HepG2 (cell line): ENCODE measurements around the gene HEMK1. TPM values are rescaled to one million over a fixed set of nuclear protein-coding genes. Genes with fewer than 3 reads are reported as not detected.

Source experiments
- ARID5B ChIP-seq: IDR thresholded peaks from 2 replicates; pipeline ENCODE4 v1.4.0; 2020; ENCODE audit warnings: mild to moderate bottlenecking, missing genetic modification reagents
- CEBPG ChIP-seq: IDR thresholded peaks from 2 replicates; pipeline ENCODE4 v1.6.1; 2016
- FIP1L1 ChIP-seq: fragments of 200-400 bp; formaldehyde crosslinking; IDR thresholded peaks from 2 replicates; pipeline ENCODE4 v1.6.1; 2018; ENCODE audit warnings: low read depth, mild to moderate bottlenecking, low read length, moderate library complexity, borderline replicate concordance; ENCODE audit not compliant: insufficient read depth
- GMEB1 ChIP-seq: sonication (generic); formaldehyde crosslinking; IDR thresholded peaks from 2 replicates; pipeline ENCODE4 v1.5.1; 2020; ENCODE audit warnings: missing genetic modification reagents, mild to moderate bottlenecking, borderline replicate concordance
- HNF4A ChIP-seq: sonication (generic); formaldehyde crosslinking; IDR thresholded peaks from 2 replicates; pipeline ENCODE4 v1.4.0; 2020; ENCODE audit warnings: missing genetic modification reagents
- RBAK ChIP-seq: sonication (generic); formaldehyde crosslinking; IDR thresholded peaks from 2 replicates; pipeline ENCODE4 v1.5.1; 2020; ENCODE audit warnings: mild to moderate bottlenecking, missing genetic modification reagents
- TFDP1 ChIP-seq: IDR thresholded peaks from 2 replicates; pipeline ENCODE4 v1.6.1; 2016; ENCODE audit warnings: missing compliant biosample characterization, missing genetic modification reagents, borderline replicate concordance
- TOE1 ChIP-seq: sonication (generic); formaldehyde crosslinking; IDR thresholded peaks from 2 replicates; pipeline ENCODE4 v1.4.0; 2020; ENCODE audit warnings: mild to moderate bottlenecking, missing genetic modification reagents
- ZFY ChIP-seq: sonication (generic); formaldehyde crosslinking; IDR thresholded peaks from 2 replicates; pipeline ENCODE4 v1.4.0; 2020; ENCODE audit warnings: missing genetic modification reagents
- ZMYM4 ChIP-seq: sonication (generic); formaldehyde crosslinking; IDR thresholded peaks from 2 replicates; pipeline ENCODE4 v1.8.1; 2023; ENCODE audit warnings: mild to moderate bottlenecking, missing genetic modification reagents
- ZNF10 ChIP-seq: sonication (generic); formaldehyde crosslinking; IDR thresholded peaks from 2 replicates; pipeline ENCODE4 v1.4.0; 2020; ENCODE audit warnings: mild to moderate bottlenecking, low read depth, missing genetic modification reagents, borderline replicate concordance
- ZNF20 ChIP-seq: sonication (generic); formaldehyde crosslinking; IDR thresholded peaks from 2 replicates; pipeline ENCODE4 v1.4.0; 2020; ENCODE audit warnings: mild to moderate bottlenecking, moderate library complexity, missing genetic modification reagents
- ZNF441 ChIP-seq: sonication (generic); formaldehyde crosslinking; IDR thresholded peaks from 2 replicates; pipeline ENCODE4 v1.7.0; 2021; ENCODE audit warnings: missing genetic modification reagents, borderline replicate concordance
- ZNF83 ChIP-seq: sonication (generic); formaldehyde crosslinking; IDR thresholded peaks from 2 replicates; pipeline ENCODE4 v1.4.0; 2020; ENCODE audit warnings: missing genetic modification reagents, mild to moderate bottlenecking, borderline replicate concordance
- ZSCAN30 ChIP-seq: sonication (generic); formaldehyde crosslinking; IDR thresholded peaks from 2 replicates; pipeline ENCODE4 v1.5.0; 2020; ENCODE audit warnings: mild to moderate bottlenecking, missing genetic modification reagents
- polyA plus RNA-seq, 8 experiments: library from polyadenylated mRNA; depleted of rRNA in 3 of 8; stranded (reverse) in 7 of 8; unstranded in 1 of 8; fragments of >200 nt; fragmentation: Illumina TruSeq in 4 of 8; extraction: Trizol in 4 of 8; gene quantifications; 2 replicates each; pipeline versions ENCODE4 v1.2.1 to v1.2.3, GENCODE V29; 2011 to 2016; ENCODE audit warnings: low read depth in 4 of 8, missing spikeins in 1 of 8, mixed read lengths in 1 of 8; ENCODE audit not compliant: insufficient read depth in 1 of 8
- total RNA-seq, 5 experiments: library from RNA; depleted of rRNA; stranded (reverse); fragments of >200 nt; fragmentation: Illumina TruSeq; extraction: Trizol; gene quantifications; 2 replicates each; pipeline ENCODE4 v1.2.3, GENCODE V29; 2016; ENCODE audit warnings: low read depth in 1 of 5
- TF ChIP-seq, protein P1 (sequence below): sonication (generic); formaldehyde crosslinking; IDR thresholded peaks from 2 replicates; pipeline ENCODE4 v1.5.1; 2020; ENCODE audit warnings: missing genetic modification reagents, mild to moderate bottlenecking, borderline replicate concordance
- TF ChIP-seq, protein P2 (sequence below): IDR thresholded peaks from 2 replicates; pipeline ENCODE4 v1.6.1; 2016

Gene HEMK1
- total and polyA plus RNA-seq, 2 of the 13 experiments (the other 11 are each of a cell fraction or from before 2014, with no cell fraction given), result 9.8 to 12.6 TPM

DNA sequence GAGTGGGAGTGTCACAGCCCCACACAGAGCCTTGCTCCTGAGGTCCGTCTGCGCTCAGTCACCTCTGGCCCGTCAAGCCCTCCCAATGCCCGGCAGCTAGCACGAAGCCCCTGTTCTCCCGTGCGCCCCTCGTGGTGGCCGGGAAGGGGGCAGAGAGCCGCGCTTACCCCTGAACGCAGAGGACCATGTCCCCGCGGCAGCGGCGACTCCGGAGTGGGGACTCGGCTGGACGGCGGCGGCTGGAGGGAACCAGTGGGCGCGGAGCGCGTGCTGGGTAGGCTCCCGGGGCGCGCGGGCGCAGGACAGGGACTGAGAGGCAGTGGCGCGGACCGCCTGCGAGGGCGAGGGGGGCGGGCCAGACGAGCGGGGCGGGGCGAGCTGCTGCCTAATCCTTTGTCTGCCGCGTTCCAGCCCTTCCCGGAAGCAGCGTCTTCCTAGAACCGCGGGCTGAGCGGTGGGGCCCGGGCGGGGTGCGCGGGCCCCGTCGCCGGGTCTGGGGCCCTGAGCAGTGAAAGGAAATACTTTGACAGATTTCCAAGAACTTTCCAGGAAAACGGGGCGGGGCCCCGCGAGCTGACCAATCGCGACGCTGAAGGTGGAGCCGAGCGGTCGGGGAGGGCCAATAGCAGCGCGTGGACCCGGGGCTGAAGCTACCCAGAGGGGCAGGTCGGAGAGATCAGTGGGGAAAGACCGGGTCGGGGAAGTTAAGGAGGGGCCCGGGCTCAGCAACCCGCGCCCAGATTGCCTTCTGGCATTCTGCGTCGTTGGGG, 42.3 kb downstream of the HEMK1 start, which contains the start of gene CISH (continued):
- TF ChIP-seq, protein P1, sequence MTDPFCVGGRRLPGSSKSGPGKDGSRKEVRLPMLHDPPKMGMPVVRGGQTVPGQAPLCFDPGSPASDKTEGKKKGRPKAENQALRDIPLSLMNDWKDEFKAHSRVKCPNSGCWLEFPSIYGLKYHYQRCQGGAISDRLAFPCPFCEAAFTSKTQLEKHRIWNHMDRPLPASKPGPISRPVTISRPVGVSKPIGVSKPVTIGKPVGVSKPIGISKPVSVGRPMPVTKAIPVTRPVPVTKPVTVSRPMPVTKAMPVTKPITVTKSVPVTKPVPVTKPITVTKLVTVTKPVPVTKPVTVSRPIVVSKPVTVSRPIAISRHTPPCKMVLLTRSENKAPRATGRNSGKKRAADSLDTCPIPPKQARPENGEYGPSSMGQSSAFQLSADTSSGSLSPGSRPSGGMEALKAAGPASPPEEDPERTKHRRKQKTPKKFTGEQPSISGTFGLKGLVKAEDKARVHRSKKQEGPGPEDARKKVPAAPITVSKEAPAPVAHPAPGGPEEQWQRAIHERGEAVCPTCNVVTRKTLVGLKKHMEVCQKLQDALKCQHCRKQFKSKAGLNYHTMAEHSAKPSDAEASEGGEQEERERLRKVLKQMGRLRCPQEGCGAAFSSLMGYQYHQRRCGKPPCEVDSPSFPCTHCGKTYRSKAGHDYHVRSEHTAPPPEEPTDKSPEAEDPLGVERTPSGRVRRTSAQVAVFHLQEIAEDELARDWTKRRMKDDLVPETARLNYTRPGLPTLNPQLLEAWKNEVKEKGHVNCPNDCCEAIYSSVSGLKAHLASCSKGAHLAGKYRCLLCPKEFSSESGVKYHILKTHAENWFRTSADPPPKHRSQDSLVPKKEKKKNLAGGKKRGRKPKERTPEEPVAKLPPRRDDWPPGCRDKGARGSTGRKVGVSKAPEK (CRISPR knock-in tag), result no peak
- peak; percentile 88 for TF ChIP-seq TFDP1 (CRISPR knock-in tag)
- no peak for TF ChIP-seq ZNF20
- no peak for TF ChIP-seq ZMYM4 (CRISPR knock-in tag)
- peak; percentile 76; the same call in 1 of the 2 replicates for TF ChIP-seq ZNF441 (CRISPR knock-in tag)
- no peak for TF ChIP-seq ZNF10
- 0 out of 2 replicates have a peak, but pooled peaks have one; percentile 40 for TF ChIP-seq ZFY (CRISPR knock-in tag)
- peak; percentile 29; the same call in 1 of the 2 replicates for TF ChIP-seq HNF4A (CRISPR knock-in tag)
- TF ChIP-seq ARID5B (CRISPR knock-in tag), result peak; percentile 82; the same call in 1 of the 2 replicates
- no peak for TF ChIP-seq FIP1L1
- TF ChIP-seq GMEB1 (CRISPR knock-in tag), result peak; percentile 75
- TF ChIP-seq RBAK (CRISPR knock-in tag), result no peak
- no peak for TF ChIP-seq CEBPG (CRISPR knock-in tag)
- no peak; the same call in 1 of the 2 replicates for TF ChIP-seq TOE1
- TF ChIP-seq, protein P2, sequence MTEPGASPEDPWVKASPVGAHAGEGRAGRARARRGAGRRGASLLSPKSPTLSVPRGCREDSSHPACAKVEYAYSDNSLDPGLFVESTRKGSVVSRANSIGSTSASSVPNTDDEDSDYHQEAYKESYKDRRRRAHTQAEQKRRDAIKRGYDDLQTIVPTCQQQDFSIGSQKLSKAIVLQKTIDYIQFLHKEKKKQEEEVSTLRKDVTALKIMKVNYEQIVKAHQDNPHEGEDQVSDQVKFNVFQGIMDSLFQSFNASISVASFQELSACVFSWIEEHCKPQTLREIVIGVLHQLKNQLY, result no peak
- TF ChIP-seq ZNF83 (CRISPR knock-in tag), result peak; percentile 46; the same call in 1 of the 2 replicates
- no peak for TF ChIP-seq ZSCAN30 (CRISPR knock-in tag)
